NCI-H2029 (cell line): ENCODE measurements around the gene PTPN3.
A peak's percentile ranks its signal among the peaks of the same experiment; 100 is the strongest.

Experiments
- DNase-seq: peaks from one replicate; lab custom pipeline; 2025; lab: John Stamatoyannopoulos, UW

PTPN3 gene

GRCh38 chr9:109421026-109421970, 76.8 kb downstream of the PTPN3 start:
- no peak for DNase-seq

GRCh38 chr9:109419531-109419930, 78.6 kb downstream of the PTPN3 start:
- DNase-seq, result no peak

GRCh38 chr9:109418827-109419226, 79.3 kb downstream of the PTPN3 start:
- no peak for DNase-seq

GRCh38 chr9:109417585-109418544, 80.2 kb downstream of the PTPN3 start:
- DNase-seq, result no peak

- DNase-seq, result no peak
These were observed 81.1 kb downstream of the PTPN3 start for GRCh38 chr9:109417054-109417453.

- DNase-seq, result no peak
These were observed 81.9 kb downstream of the PTPN3 start for GRCh38 chr9:109416135-109416706.

- DNase-seq, result no peak
These were observed 83.9 kb downstream of the PTPN3 start for GRCh38 chr9:109414125-109414785.

GRCh38 chr9:109411798-109412352, 86.2 kb downstream of the PTPN3 start:
- no peak for DNase-seq

- no peak for DNase-seq
These were observed 86.9 kb downstream of the PTPN3 start for GRCh38 chr9:109411069-109411761.

GRCh38 chr9:109409773-109410397, 88.2 kb downstream of the PTPN3 start:
- DNase-seq, result no peak

GRCh38 chr9:109408759-109409462, 89.2 kb downstream of the PTPN3 start:
- no peak for DNase-seq

- no peak for DNase-seq
These were observed 94.3 kb downstream of the PTPN3 start for GRCh38 chr9:109403766-109404320.

GRCh38 chr9:109403116-109403515, 95.0 kb downstream of the PTPN3 start:
- DNase-seq, result no peak

GRCh38 chr9:109401990-109402318, 96.2 kb downstream of the PTPN3 start:
- DNase-seq, result no peak

GRCh38 chr9:109401169-109401989, 96.7 kb downstream of the PTPN3 start:
- DNase-seq, result peak; percentile 2

- no peak for DNase-seq
These were observed 98.8 kb downstream of the PTPN3 start for GRCh38 chr9:109399258-109399767.

- DNase-seq, result no peak
These were observed 106.9 kb downstream of the PTPN3 start for GRCh38 chr9:109391176-109391575.

- no peak for DNase-seq
These were observed 110.3 kb downstream of the PTPN3 start for GRCh38 chr9:109387856-109388255.
